ENCODE measurements around the gene ANKRD18A.
"Not testable (repeated sequence)": the region's sequence is repeated elsewhere in the genome, so short reads cannot be mapped to it uniquely, and the experiment has no call there.

- not testable (repeated sequence) for TF ChIP-seq CTCF (conservative IDR thresholded peaks at IDR 0.05; ENCODE audit: low read depth, low read length); EZH2 (IDR thresholded peaks at IDR 0.05; ENCODE audit: low read length, unreplicated experiment)
Observed at GRCh38 chr9:38546497-38547163, 73.8 kb downstream of the ANKRD18A start.

Data from PC-3 (cell line).